MCF 10A (cell line): Measurements from ENCODE around the gene CPO. TPM values are rescaled to one million over a fixed set of nuclear protein-coding genes. Genes with fewer than 3 reads are reported as not detected.

Experiments
- BruUV-seq: library from RNA; stranded (reverse); fragments of 400-500 nt; replicated peaks from 2 replicates; lab custom pipeline; 2021; lab: Mats Ljungman, UMichigan
- CTCF ChIA-PET: fragments of 300-600 bp; sonication (Branson Sonifier 250); formaldehyde crosslinking; extraction: SDS; loops from one replicate; lab custom pipeline; 2021; ENCODE audit warnings: antibody characterized with exemption, inconsistent platforms; lab: Yijun Ruan, JAX
- POLR2A ChIA-PET: fragments of 300-600, 350-650 bp; sonication (Branson Sonifier 250); formaldehyde crosslinking; extraction: SDS; loops from one replicate; lab custom pipeline; 2020; ENCODE audit warnings: antibody characterized with exemption, inconsistent platforms; lab: Yijun Ruan, JAX
- DNase-seq: peaks from one replicate; pipeline ENCODE4 v3.0.0-alpha.2; 2018; ENCODE audit not compliant: unreplicated experiment
- H3K27ac Mint-ChIP-seq: one replicate; pipeline ENCODE4 v1.8.0; 2022; ENCODE audit warnings: mild to moderate bottlenecking, low read depth, mixed read lengths; ENCODE audit not compliant: unreplicated experiment
- H3K27me3 Mint-ChIP-seq: one replicate; pipeline ENCODE4 v1.8.0; 2022; ENCODE audit warnings: mixed read lengths; ENCODE audit not compliant: insufficient read depth, unreplicated experiment
- H3K36me3 Mint-ChIP-seq: one replicate; pipeline ENCODE4 v1.8.0; 2022; ENCODE audit warnings: mild to moderate bottlenecking, moderate library complexity, mixed read lengths; ENCODE audit not compliant: insufficient read depth, unreplicated experiment
- H3K4me1 Mint-ChIP-seq: one replicate; pipeline ENCODE4 v1.8.0; 2022; ENCODE audit warnings: mixed read lengths; ENCODE audit not compliant: insufficient read depth, unreplicated experiment
- H3K4me3 Mint-ChIP-seq: one replicate; pipeline ENCODE4 v1.8.0; 2022; ENCODE audit warnings: mild to moderate bottlenecking, moderate library complexity, mixed read lengths; ENCODE audit not compliant: unreplicated experiment
- H3K9me3 Mint-ChIP-seq: one replicate; pipeline ENCODE4 v1.8.0; 2022; ENCODE audit warnings: mixed read lengths; ENCODE audit not compliant: unreplicated experiment
- CTCF ChIP-seq: fragments of 200-600 bp; IDR thresholded peaks from one replicate; pipeline ENCODE4 v1.8.0; 2022; ENCODE audit warnings: antibody characterized with exemption, mild to moderate bottlenecking; ENCODE audit not compliant: unreplicated experiment
- intact Hi-C: fragments of 100-400 bp; cut with micrococcal nuclease; formaldehyde crosslinking; loops from 2 replicates; pipeline ENCODE4 v1.14.1; 2022
- total RNA-seq: library from RNA; stranded (reverse); gene quantifications from 2 replicates; pipeline ENCODE4 v1.2.3, GENCODE V29; 2022

The CPO gene
- total RNA-seq, 1 experiment from 2014 or later = not detected

GRCh38 chr2:206979365-206979764 lies 40.0 kb downstream of the CPO start:
- H3K36me3 Mint-ChIP-seq = no peaks in the 10 kb centered on the region
- no peak for DNase-seq
- POLR2A ChIA-PET = interaction anchor here (0.5 to 2.5 kb wide), 5 partner anchors 187 to 713 kb away, joined by 3 to 6 read pairs (median 4); partner anchors contain the start of genes CREB1 and KLF7
- intact Hi-C loops = no loop called here
- peaks cover 22% of the 10 kb centered on the region for H3K4me1 Mint-ChIP-seq
- CTCF ChIA-PET = interaction anchor here (0.6 to 6.4 kb wide), 7 partner anchors 10 to 498 kb away, joined by 3 to 134 read pairs (median 5); no protein-coding TSS in a partner anchor
- H3K27me3 Mint-ChIP-seq = no peaks in the 10 kb centered on the region
- no peak for TF ChIP-seq CTCF
- no TSS peak for BruUV-seq
- no peak overlapping the region for H3K27ac Mint-ChIP-seq
- H3K9me3 Mint-ChIP-seq = no peaks in the 10 kb centered on the region
- no peak overlapping the region for H3K4me3 Mint-ChIP-seq

- BruUV-seq = no TSS peak
- H3K4me3 Mint-ChIP-seq = no peak overlapping the region
Observed at GRCh38 chr2:206979922-206980321, 40.6 kb downstream of the CPO start.

GRCh38 chr2:206980413-206980812 lies 41.1 kb downstream of the CPO start:
- H3K4me1 Mint-ChIP-seq = peaks cover 22% of the 10 kb centered on the region
- H3K27me3 Mint-ChIP-seq = no peaks in the 10 kb centered on the region
- H3K36me3 Mint-ChIP-seq = no peaks in the 10 kb centered on the region
- H3K9me3 Mint-ChIP-seq = no peaks in the 10 kb centered on the region
- H3K27ac Mint-ChIP-seq = no peak overlapping the region
- ChIA-PET CTCF (interaction anchor here (0.7 to 6.4 kb wide), 8 partner anchors 9 to 492 kb away, joined by 3 to 134 read pairs (median 5); no protein-coding TSS in a partner anchor), POLR2A (interaction anchor here (0.5 to 2.5 kb wide), 5 partner anchors 52 to 549 kb away, joined by 3 to 6 read pairs (median 4); partner anchors contain the start of genes CREB1 and KLF7)
- no peak overlapping the region for H3K4me3 Mint-ChIP-seq
- TF ChIP-seq CTCF = no peak
- BruUV-seq = no TSS peak
- no peak for DNase-seq
- intact Hi-C loops = loop anchor here (2.0 to 5.0 kb wide), 5 partner anchors 92 to 362 kb away; no protein-coding TSS in a partner anchor

More at GRCh38 chr2:206979922-206980321, 40.6 kb downstream of the CPO start:
- no peak for TF ChIP-seq CTCF
- ChIA-PET POLR2A (interaction anchor here (0.5 to 2.5 kb wide), 5 partner anchors 52 to 550 kb away, joined by 3 to 6 read pairs (median 4); partner anchors contain the start of genes CREB1 and KLF7), CTCF (interaction anchor here (0.6 to 6.4 kb wide), 8 partner anchors 9 to 498 kb away, joined by 3 to 134 read pairs (median 5); no protein-coding TSS in a partner anchor)
- H3K9me3 Mint-ChIP-seq = no peaks in the 10 kb centered on the region
- no peak for DNase-seq
- no peaks in the 10 kb centered on the region for H3K27me3 Mint-ChIP-seq
- intact Hi-C loops = loop anchor here (2.0 to 5.0 kb wide), 5 partner anchors 92 to 362 kb away; no protein-coding TSS in a partner anchor
- no peak overlapping the region for H3K27ac Mint-ChIP-seq
- peaks cover 22% of the 10 kb centered on the region for H3K4me1 Mint-ChIP-seq
- H3K36me3 Mint-ChIP-seq = no peaks in the 10 kb centered on the region

- H3K36me3 Mint-ChIP-seq = no peaks in the 10 kb centered on the region
Observed at GRCh38 chr2:206981086-206981674, 41.9 kb downstream of the CPO start.

More at GRCh38 chr2:206981086-206981674, 41.9 kb downstream of the CPO start:
- DNase-seq = no peak
- intact Hi-C loops = loop anchor here (1.0 to 5.0 kb wide), 7 partner anchors 91 to 492 kb away; no protein-coding TSS in a partner anchor
- no TSS peak for BruUV-seq
- CTCF ChIA-PET = interaction anchor here (0.6 to 6.4 kb wide), 21 partner anchors 10 to 627 kb away, joined by 3 to 134 read pairs (median 5); partner anchors contain the start of gene KLF7
- peaks cover 22% of the 10 kb centered on the region for H3K4me1 Mint-ChIP-seq
- POLR2A ChIA-PET = interaction anchor here (1.0 to 2.5 kb wide), 3 partner anchors 185 to 492 kb away, joined by 3 to 6 read pairs (median 5); partner anchors contain the start of gene KLF7
- no peaks in the 10 kb centered on the region for H3K27me3 Mint-ChIP-seq
- H3K27ac Mint-ChIP-seq = no peak overlapping the region
- no peaks in the 10 kb centered on the region for H3K9me3 Mint-ChIP-seq
- no peak overlapping the region for H3K4me3 Mint-ChIP-seq
- no peak for TF ChIP-seq CTCF
